Measurements from ENCODE around the gene INO80E. TPM values are rescaled to one million over a fixed set of nuclear protein-coding genes. Genes with fewer than 3 reads are reported as not detected.

The INO80E gene
- polyA plus RNA-seq, 2 of the 4 experiments (the other 2 are of a cell fraction): 41.3 to 89.0 TPM

GRCh38 chr16:29990034-29990433 lies 6.0 kb upstream of the INO80E start:
- DNase-seq (ENCODE audit: low read depth in 1 of 2, low spot score in 1 of 2) (no peak), ATAC-seq (no peak), FAIRE-seq (no peak)
- no peak overlapping the region for H3K27ac ChIP-seq
- no peak for TF ChIP-seq HES2 (IDR thresholded peaks at IDR 0.05)
- no peak for TF ChIP-seq ZC3H11A (IDR thresholded peaks at IDR 0.05)
- TF ChIP-seq EP300 (IDR thresholded peaks at IDR 0.05): no peak
- TF ChIP-seq HOXB13 (CRISPR knock-in tag; IDR thresholded peaks at IDR 0.05; ENCODE audit: low read depth): no peak
- no peak for TF ChIP-seq POLR2AphosphoS2 (conservative IDR thresholded peaks at IDR 0.05; ENCODE audit: low read length)
- no peak for TF ChIP-seq BCL3 (IDR thresholded peaks at IDR 0.05)
- no peak for TF ChIP-seq PHF8 (IDR thresholded peaks at IDR 0.05; ENCODE audit: borderline replicate concordance, low read depth)
- no peak for TF ChIP-seq USF2 (IDR thresholded peaks at IDR 0.05)
- WGBS (ENCODE audit: missing lambda C conversion rate): 81% methylated on average over 2 of the region's 2 CpGs
- peaks cover 6% of the 10 kb centered on the region; the same call in 2 of the 3 replicates for H3K4me1 ChIP-seq
- ChIA-PET CTCF (interaction anchor here (1.0 to 1.1 kb wide), 2 partner anchors 69 to 290 kb away, joined by 3 read pairs; no protein-coding TSS in a partner anchor), POLR2A (no interaction called here)
- no peak overlapping the region for H3K4me2 ChIP-seq
- H3K4me3 ChIP-seq: no peak overlapping the region
- H3K9me3 ChIP-seq: no peaks in the 10 kb centered on the region

- Histone ChIP-seq H3K27ac (no peak overlapping the region), H3K9me3 (no peaks in the 10 kb centered on the region), H3K4me1 (peaks cover 9% of the 10 kb centered on the region; the same call in 2 of the 3 replicates), H3K4me3 (no peak overlapping the region), H3K4me2 (no peak overlapping the region)
- FAIRE-seq (no peak), ATAC-seq (no peak), DNase-seq (ENCODE audit: low read depth in 1 of 2, low spot score in 1 of 2) (no peak)
- TF ChIP-seq JUN (IDR thresholded peaks at IDR 0.05): no peak
- no peak for TF ChIP-seq ZSCAN20 (CRISPR knock-in tag; IDR thresholded peaks at IDR 0.05)
- TF ChIP-seq EP300 (IDR thresholded peaks at IDR 0.05): no peak
- no peak for TF ChIP-seq NR3C1 (IDR thresholded peaks at IDR 0.05)
- 95% methylated on average over 17 of the region's 35 CpGs for WGBS (ENCODE audit: missing lambda C conversion rate)
- ChIA-PET POLR2A (no interaction called here), CTCF (interaction anchor here (1.1 to 1.9 kb wide), 2 partner anchors 41 to 47 kb away, joined by 4 read pairs; no protein-coding TSS in a partner anchor)
Measured at GRCh38 chr16:29990883-29991570, 5.0 kb upstream of the INO80E start.

GRCh38 chr16:29991571-29991904 lies 4.5 kb upstream of the INO80E start:
- 82% methylated on average over 5 of the region's 5 CpGs for WGBS (ENCODE audit: missing lambda C conversion rate)
- Histone ChIP-seq H3K9me3 (no peaks in the 10 kb centered on the region), H3K4me2 (no peak overlapping the region), H3K4me1 (peaks cover 9% of the 10 kb centered on the region; the same call in 2 of the 3 replicates), H3K4me3 (no peak overlapping the region), H3K27ac (no peak overlapping the region)
- ATAC-seq: no peak
- POLR2A ChIA-PET: no interaction called here
- TF ChIP-seq FOSL2 (IDR thresholded peaks at IDR 0.05): no peak
- TF ChIP-seq FOSL2 (CRISPR knock-in tag; IDR thresholded peaks at IDR 0.05): no peak
- no peak for TF ChIP-seq PHF8 (IDR thresholded peaks at IDR 0.05; ENCODE audit: borderline replicate concordance, low read depth)
- TF ChIP-seq SMC3 (IDR thresholded peaks at IDR 0.05): no peak
- TF ChIP-seq FOXS1 (CRISPR knock-in tag; IDR thresholded peaks at IDR 0.05): no peak
- TF ChIP-seq BHLHE40 (IDR thresholded peaks at IDR 0.05; ENCODE audit: low read depth, low read length): no peak
- TF ChIP-seq EHMT2 (IDR thresholded peaks at IDR 0.05; ENCODE audit: low read depth): no peak
- TF ChIP-seq NPAS2 (CRISPR knock-in tag; IDR thresholded peaks at IDR 0.05; ENCODE audit: borderline replicate concordance): no peak
- no peak for TF ChIP-seq TP53 (CRISPR knock-in tag; IDR thresholded peaks at IDR 0.05)
- TF ChIP-seq CHD2 (IDR thresholded peaks at IDR 0.05; ENCODE audit: low read length, partially characterized antibody): no peak
- no peak for TF ChIP-seq CTCF (IDR thresholded peaks at IDR 0.05)
- no peak for FAIRE-seq
- DNase-seq (ENCODE audit: low read depth in 1 of 2, low spot score in 1 of 2): no peak
- CTCF ChIA-PET: interaction anchor here (1.1 to 6.3 kb wide), 3 partner anchors 14 to 48 kb away, joined by 4 to 39 read pairs (median 4); no protein-coding TSS in a partner anchor

Data from A549 (cell line).